Fibroblast of upper back skin (primary cell): ENCODE measurements around the gene KRTAP10-4.
"Not testable (repeated sequence)": the region's sequence is repeated elsewhere in the genome, so short reads cannot be mapped to it uniquely, and the experiment has no call there.

Source experiments
- DNase-seq: peaks from one replicate; pipeline ENCODE4 v3.0.0-alpha.2; 2013

KRTAP10-4 gene

GRCh38 chr21:44573630-44574456 lies at the start of gene KRTAP10-4:
KRTAP10-4 (plus strand) TSS chr21:44573729; CDS start chr21:44573759, 30 bp downstream.
- not testable (repeated sequence) for DNase-seq

- DNase-seq, result no peak
Measured at GRCh38 chr21:44524414-44525371, 48.8 kb upstream of the KRTAP10-4 start.

- no peak for DNase-seq
Measured at GRCh38 chr21:44525391-44526095, 48.0 kb upstream of the KRTAP10-4 start.

- no peak for DNase-seq
Measured at GRCh38 chr21:44526096-44526997, 47.2 kb upstream of the KRTAP10-4 start.

GRCh38 chr21:44527156-44527982 lies 46.2 kb upstream of the KRTAP10-4 start:
- no peak for DNase-seq

GRCh38 chr21:44527983-44528633 lies 45.4 kb upstream of the KRTAP10-4 start:
- DNase-seq, result no peak

- no peak for DNase-seq
Measured at GRCh38 chr21:44528634-44528995, 44.9 kb upstream of the KRTAP10-4 start.

GRCh38 chr21:44529011-44529421 lies 44.5 kb upstream of the KRTAP10-4 start:
- no peak for DNase-seq

GRCh38 chr21:44529503-44530125 lies 43.9 kb upstream of the KRTAP10-4 start:
- no peak for DNase-seq

GRCh38 chr21:44530221-44530902 lies 43.2 kb upstream of the KRTAP10-4 start:
- no peak for DNase-seq

- no peak for DNase-seq
Measured at GRCh38 chr21:44530903-44531605, 42.5 kb upstream of the KRTAP10-4 start.

- no peak for DNase-seq
Measured at GRCh38 chr21:44531606-44532564, 41.6 kb upstream of the KRTAP10-4 start.

GRCh38 chr21:44532712-44533111 lies 40.8 kb upstream of the KRTAP10-4 start:
- DNase-seq, result no peak

GRCh38 chr21:44533121-44533890 lies 40.2 kb upstream of the KRTAP10-4 start:
- no peak for DNase-seq

- no peak for DNase-seq
Measured at GRCh38 chr21:44533891-44534627, 39.5 kb upstream of the KRTAP10-4 start.

- DNase-seq, result no peak
Measured at GRCh38 chr21:44534688-44535087, 38.8 kb upstream of the KRTAP10-4 start.
